HepG2 (cell line): ENCODE measurements around the gene PIKFYVE. TPM values are rescaled to one million over a fixed set of nuclear protein-coding genes. Genes with fewer than 3 reads are reported as not detected.

Experiments
- ATAC-seq: fragments of 200-7000 bp; cut with Tn5 transposase; 3 replicates; pipeline ENCODE4 v1.9.1; 2020; ENCODE audit warnings: mild to moderate bottlenecking, moderate library complexity
- BruUV-seq: library from RNA; stranded (reverse); fragments of 400-500 nt; replicated peaks from 2 replicates; lab custom pipeline; 2021; lab: Mats Ljungman, UMichigan
- CTCF ChIA-PET: fragments of 300-600 bp; formaldehyde crosslinking; extraction: SDS; loops from one replicate; lab custom pipeline; 2021; ENCODE audit warnings: low total read pairs, inconsistent platforms, low intra/inter-chr PET ratio; lab: Yijun Ruan, JAX
- POLR2A ChIA-PET: fragments of 350-600 bp; sonication (Branson Sonifier 250); formaldehyde crosslinking; loops from one replicate; lab custom pipeline; 2020; ENCODE audit warnings: antibody characterized with exemption, inconsistent platforms; lab: Yijun Ruan, JAX
- DNase-seq: peaks from one replicate; pipeline ENCODE4 v3.0.0-alpha.2; 2015; ENCODE audit warnings: low spot score
- FAIRE-seq: peaks from 3 replicates; lab custom pipeline; 2011; peaks lifted over from hg19 to GRCh38; lab: Jason Lieb, UNC
- H2AFZ ChIP-seq: one replicate; pipeline ENCODE4 v1.6.1; 2011; ENCODE audit warnings: low read length, inconsistent platforms
- H3K27ac ChIP-seq: fragments of 300-600 bp; 3 replicates; pipeline ENCODE4 v1.8.0; 2011; ENCODE audit warnings: mixed run types, mild to moderate bottlenecking, mixed read lengths, low read length, inconsistent platforms; ENCODE audit not compliant: insufficient read depth; ENCODE audit errors: extremely low read length
- H3K27me3 ChIP-seq, 2 experiments: fragments of 200-600 bp in 1 of 2; 2 replicates in 1 of 2; 3 replicates in 1 of 2; pipeline versions ENCODE4 v1.6.0 to v1.8.0; 2011; ENCODE audit warnings: low read length in 2 of 2, mild to moderate bottlenecking in 2 of 2, moderate library complexity in 2 of 2, inconsistent platforms in 1 of 2; ENCODE audit not compliant: insufficient read depth in 2 of 2, control insufficient read depth in 1 of 2
- H3K36me3 ChIP-seq, 2 experiments: fragments of 200-600 bp in 1 of 2; replicated peaks in 1 of 2; 2 replicates in 1 of 2; 3 replicates in 1 of 2; pipeline versions ENCODE4 v1.5.1 to v1.8.0; 2011; ENCODE audit warnings: low read length in 2 of 2, inconsistent platforms in 1 of 2; ENCODE audit not compliant: insufficient read depth in 2 of 2, control insufficient read depth in 1 of 2
- H3K4me1 ChIP-seq: 2 replicates; pipeline ENCODE4 v1.5.1; 2012; ENCODE audit warnings: low read length, inconsistent platforms; ENCODE audit not compliant: insufficient read depth
- H3K4me2 ChIP-seq: 2 replicates; pipeline ENCODE4 v1.6.0; 2011; ENCODE audit warnings: low read depth, low read length, inconsistent platforms
- H3K4me3 ChIP-seq, 3 experiments: fragments of 200-600 bp in 1 of 3; sonication (generic), shearing (Covaris generic) in 1 of 3; replicated peaks in 1 of 3; 2 replicates each; pipeline ENCODE4 v1.5.1; 2011 to 2016; ENCODE audit warnings: low read length in 3 of 3, inconsistent platforms in 2 of 3, low read depth in 2 of 3, mild to moderate bottlenecking in 2 of 3, control low read depth in 1 of 3, mixed read lengths in 1 of 3; ENCODE audit not compliant: insufficient read depth in 1 of 3
- H3K79me2 ChIP-seq: one replicate; pipeline ENCODE4 v1.6.1; 2011; ENCODE audit warnings: low read length, inconsistent platforms; ENCODE audit not compliant: insufficient read depth
- H3K9ac ChIP-seq: 2 replicates; pipeline ENCODE4 v1.6.0; 2011; ENCODE audit warnings: mild to moderate bottlenecking, low read depth, low read length, inconsistent platforms; ENCODE audit not compliant: insufficient read depth
- H3K9me3 ChIP-seq: 2 replicates; pipeline ENCODE4 v1.5.1; 2012; ENCODE audit warnings: mild to moderate bottlenecking, low read length
- H4K20me1 ChIP-seq: 2 replicates; pipeline ENCODE4 v1.6.0; 2011; ENCODE audit warnings: inconsistent platforms, mild to moderate bottlenecking, low read length, moderate library complexity; ENCODE audit not compliant: insufficient read depth
- ATRX ChIP-seq: sonication (generic); formaldehyde crosslinking; IDR thresholded peaks from 2 replicates; pipeline ENCODE4 v1.4.0; 2020; ENCODE audit warnings: missing genetic modification reagents, borderline replicate concordance
- BRD4 ChIP-seq: sonication (generic); formaldehyde crosslinking; IDR thresholded peaks from 2 replicates; pipeline ENCODE4 v1.4.0; 2020; ENCODE audit warnings: missing genetic modification reagents
- FOXA3 ChIP-seq: IDR thresholded peaks from 2 replicates; pipeline ENCODE4 v1.6.1; 2016; ENCODE audit warnings: missing genetic modification reagents, missing compliant biosample characterization
- FOXP1 ChIP-seq, 2 experiments: fragments of 450-650 bp in 1 of 2; IDR thresholded peaks; 2 replicates each; pipeline ENCODE4 v1.6.1; 2017 to 2018; ENCODE audit warnings: antibody characterized with exemption in 1 of 2
- GATAD2A ChIP-seq: IDR thresholded peaks from 2 replicates; pipeline ENCODE4 v1.6.1; 2016
- KLF16 ChIP-seq, 2 experiments: sonication (generic) in 1 of 2; formaldehyde crosslinking in 1 of 2; IDR thresholded peaks; 2 replicates each; pipeline versions ENCODE4 v1.6.1 to v1.8.0; 2016 to 2023; ENCODE audit warnings: missing genetic modification reagents in 2 of 2, missing compliant biosample characterization in 1 of 2
- MYC ChIP-seq: sonication (generic); formaldehyde crosslinking; IDR thresholded peaks from 2 replicates; pipeline ENCODE4 v1.9.0; 2021; ENCODE audit warnings: missing genetic modification reagents, borderline replicate concordance
- NRL ChIP-seq: sonication (generic); formaldehyde crosslinking; IDR thresholded peaks from 2 replicates; pipeline ENCODE4 v1.5.0; 2020; ENCODE audit warnings: missing genetic modification reagents, mild to moderate bottlenecking, moderate library complexity, borderline replicate concordance
- RBFOX2 ChIP-seq: fragments of 200-400 bp; formaldehyde crosslinking; IDR thresholded peaks from 2 replicates; pipeline ENCODE4 v1.6.1; 2017; ENCODE audit warnings: low read depth, mild to moderate bottlenecking, low read length
- SP1 ChIP-seq, 2 experiments: fragments of 450-650 bp in 1 of 2; sonication (generic) in 1 of 2; formaldehyde crosslinking in 1 of 2; IDR thresholded peaks; 2 replicates each; pipeline versions ENCODE4 v1.4.0 to v1.6.1; 2016 to 2020; ENCODE audit warnings: missing genetic modification reagents in 1 of 2
- TFE3 ChIP-seq: IDR thresholded peaks from 2 replicates; pipeline ENCODE4 v1.6.1; 2016
- YEATS2 ChIP-seq: sonication (generic); formaldehyde crosslinking; IDR thresholded peaks from 2 replicates; pipeline ENCODE4 v1.4.0; 2020; ENCODE audit warnings: missing genetic modification reagents, borderline replicate concordance
- ZBTB21 ChIP-seq: sonication (generic); formaldehyde crosslinking; IDR thresholded peaks from 2 replicates; pipeline ENCODE4 v1.4.0; 2020; ENCODE audit warnings: missing genetic modification reagents
- ZBTB38 ChIP-seq: sonication (generic); formaldehyde crosslinking; IDR thresholded peaks from 2 replicates; pipeline ENCODE4 v1.5.1; 2020; ENCODE audit warnings: mild to moderate bottlenecking, missing genetic modification reagents
- ZBTB44 ChIP-seq: sonication (generic); formaldehyde crosslinking; IDR thresholded peaks from 2 replicates; pipeline ENCODE4 v1.4.0; 2020; ENCODE audit warnings: missing genetic modification reagents
- ZNF335 ChIP-seq: sonication (generic); formaldehyde crosslinking; IDR thresholded peaks from 2 replicates; pipeline ENCODE4 v1.4.0; 2020; ENCODE audit warnings: missing genetic modification reagents
- ZNF350 ChIP-seq: sonication (generic); formaldehyde crosslinking; IDR thresholded peaks from 2 replicates; pipeline ENCODE4 v1.4.0; 2020; ENCODE audit warnings: mild to moderate bottlenecking, low read depth, missing genetic modification reagents, borderline replicate concordance
- ZNF841 ChIP-seq: sonication (generic); formaldehyde crosslinking; IDR thresholded peaks from 2 replicates; pipeline ENCODE4 v1.8.1; 2023; ENCODE audit warnings: missing genetic modification reagents, borderline replicate concordance
- WGBS: methylation state at CpG from one replicate; pipeline ENCODE4 v1.1.6; 2017; ENCODE audit warnings: low lambda C conversion rate; 5-methylcytosine and 5-hydroxymethylcytosine counted together
- in situ Hi-C: cut with HindIII; loops from 2 replicates; pipeline ENCODE4 v1.10.0; 2017; ENCODE audit warnings: low pct_unique_long_range_greater_than_20kb; ENCODE audit not compliant: extremely low pct_ligation_motif_present
- intact Hi-C: fragments of 100-400 bp; cut with micrococcal nuclease; formaldehyde crosslinking; loops from one replicate; pipeline ENCODE4 v1.10.0; 2022; ENCODE audit not compliant: unreplicated experiment
- polyA plus RNA-seq, 8 experiments: library from polyadenylated mRNA; depleted of rRNA in 3 of 8; stranded (reverse) in 7 of 8; unstranded in 1 of 8; fragments of >200 nt; fragmentation: Illumina TruSeq in 4 of 8; extraction: Trizol in 4 of 8; gene quantifications; 2 replicates each; pipeline versions ENCODE4 v1.2.1 to v1.2.3, GENCODE V29; 2011 to 2016; ENCODE audit warnings: low read depth in 4 of 8, missing spikeins in 1 of 8, mixed read lengths in 1 of 8; ENCODE audit not compliant: insufficient read depth in 1 of 8
- total RNA-seq, 5 experiments: library from RNA; depleted of rRNA; stranded (reverse); fragments of >200 nt; fragmentation: Illumina TruSeq; extraction: Trizol; gene quantifications; 2 replicates each; pipeline ENCODE4 v1.2.3, GENCODE V29; 2016; ENCODE audit warnings: low read depth in 1 of 5
- TF ChIP-seq, protein P1 (sequence below): sonication (generic); formaldehyde crosslinking; conservative IDR thresholded peaks from 2 replicates; pipeline ENCODE4 v1.8.1; 2023; ENCODE audit warnings: missing genetic modification reagents
- TF ChIP-seq, protein P2 (sequence below): sonication (generic); formaldehyde crosslinking; IDR thresholded peaks from 2 replicates; pipeline ENCODE4 v1.5.1; 2020; ENCODE audit warnings: mild to moderate bottlenecking, missing genetic modification reagents, moderate library complexity

PIKFYVE gene
- total and polyA plus RNA-seq, 2 of the 13 experiments (the other 11 are each of a cell fraction or from before 2014, with no cell fraction given) = 20.2 to 21.7 TPM

DNA sequence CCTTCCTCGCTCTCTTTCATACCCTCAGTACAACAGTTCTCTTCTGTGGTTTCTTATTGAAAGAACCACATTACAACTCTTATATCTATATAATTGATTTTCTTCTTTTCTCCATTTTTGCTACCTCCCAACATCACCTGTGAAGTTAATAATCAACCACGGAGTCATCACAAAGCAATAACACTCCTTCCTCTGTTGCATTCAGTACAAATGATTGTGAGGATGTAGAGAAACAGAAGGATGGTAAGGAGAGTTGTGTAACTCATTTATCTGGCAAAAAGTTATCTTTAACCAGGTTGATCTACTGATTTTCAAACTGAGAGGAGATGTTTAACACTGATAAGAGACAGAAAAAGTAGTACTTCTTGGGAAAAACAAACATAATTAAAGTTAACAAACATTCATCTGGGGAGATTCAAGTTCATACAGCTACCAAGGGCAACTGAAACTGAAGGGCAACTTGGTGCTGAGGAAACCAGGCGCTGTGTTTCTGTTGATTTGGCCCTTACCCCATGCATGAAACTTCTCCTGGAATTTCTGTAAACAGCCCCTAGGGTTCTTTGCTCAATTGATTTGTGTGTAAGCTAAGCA lies 25.3 kb upstream of the PIKFYVE start:
- H3K36me3 ChIP-seq = peaks cover 27 to 75% of the 10 kb centered on the region in 2 experiments
- intact Hi-C loops (no loop called here), in situ Hi-C loops (no loop called here)
- H3K9me3 ChIP-seq = no peaks in the 10 kb centered on the region
- no peak overlapping the region for H3K4me2 ChIP-seq
- H3K79me2 ChIP-seq = no peaks in the 10 kb centered on the region
- DNase-seq (no peak), FAIRE-seq (no peak), ATAC-seq (peak; percentile 6; the same call in 1 of the 3 replicates)
- BruUV-seq = no TSS peak
- no peak overlapping the region for H3K4me3 ChIP-seq
- H3K9ac ChIP-seq = no peak overlapping the region
- CTCF ChIA-PET = no interaction called here
- no peaks in the 10 kb centered on the region for H4K20me1 ChIP-seq
- 76% methylated on average over 3 of the region's 3 CpGs for WGBS
- H3K4me1 ChIP-seq = peaks cover 20% of the 10 kb centered on the region
- H3K27ac ChIP-seq = no peak overlapping the region
- POLR2A ChIA-PET = interaction anchor here (3.0 kb wide), 1 partner anchor 14 kb away, joined by 20 read pairs; the partner anchor contains the start of gene IDH1
- no peak overlapping the region for H2AFZ ChIP-seq
- H3K27me3 ChIP-seq = no peaks in the 10 kb centered on the region
- TF ChIP-seq ZBTB38 = no peak
- TF ChIP-seq BRD4 = no peak
- no peak for TF ChIP-seq TFE3 (CRISPR knock-in tag)
- no peak for TF ChIP-seq FOXP1 (IDR thresholded peaks at IDR 0.05)
- peak; percentile 38; the same call in 1 of the 2 replicates for TF ChIP-seq FOXP1 (CRISPR knock-in tag; IDR thresholded peaks at IDR 0.05)
- TF ChIP-seq SP1 (IDR thresholded peaks at IDR 0.05) = no peak
- no peak for TF ChIP-seq SP1 (CRISPR knock-in tag; IDR thresholded peaks at IDR 0.05)
- no peak for TF ChIP-seq KLF16 (CRISPR knock-in tag; IDR thresholded peaks at IDR 0.05)
- no peak for TF ChIP-seq ZBTB21 (CRISPR knock-in tag)
- TF ChIP-seq, protein P1, sequence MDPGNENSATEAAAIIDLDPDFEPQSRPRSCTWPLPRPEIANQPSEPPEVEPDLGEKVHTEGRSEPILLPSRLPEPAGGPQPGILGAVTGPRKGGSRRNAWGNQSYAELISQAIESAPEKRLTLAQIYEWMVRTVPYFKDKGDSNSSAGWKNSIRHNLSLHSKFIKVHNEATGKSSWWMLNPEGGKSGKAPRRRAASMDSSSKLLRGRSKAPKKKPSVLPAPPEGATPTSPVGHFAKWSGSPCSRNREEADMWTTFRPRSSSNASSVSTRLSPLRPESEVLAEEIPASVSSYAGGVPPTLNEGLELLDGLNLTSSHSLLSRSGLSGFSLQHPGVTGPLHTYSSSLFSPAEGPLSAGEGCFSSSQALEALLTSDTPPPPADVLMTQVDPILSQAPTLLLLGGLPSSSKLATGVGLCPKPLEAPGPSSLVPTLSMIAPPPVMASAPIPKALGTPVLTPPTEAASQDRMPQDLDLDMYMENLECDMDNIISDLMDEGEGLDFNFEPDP = no peak
- no peak for TF ChIP-seq ZNF350
- no peak for TF ChIP-seq ZNF841 (CRISPR knock-in tag)
- TF ChIP-seq ATRX = no peak
- no peak for TF ChIP-seq ZNF335 (CRISPR knock-in tag)
- TF ChIP-seq ZBTB44 (CRISPR knock-in tag) = no peak
- TF ChIP-seq MYC (CRISPR knock-in tag) = no peak
- peak; percentile 40; the same call in 1 of the 2 replicates for TF ChIP-seq RBFOX2
- no peak for TF ChIP-seq YEATS2 (CRISPR knock-in tag)
- peak; percentile 60; the same call in 1 of the 2 replicates for TF ChIP-seq GATAD2A (CRISPR knock-in tag)
- no peak for TF ChIP-seq FOXA3
- no peak for TF ChIP-seq NRL
- TF ChIP-seq, protein P2, sequence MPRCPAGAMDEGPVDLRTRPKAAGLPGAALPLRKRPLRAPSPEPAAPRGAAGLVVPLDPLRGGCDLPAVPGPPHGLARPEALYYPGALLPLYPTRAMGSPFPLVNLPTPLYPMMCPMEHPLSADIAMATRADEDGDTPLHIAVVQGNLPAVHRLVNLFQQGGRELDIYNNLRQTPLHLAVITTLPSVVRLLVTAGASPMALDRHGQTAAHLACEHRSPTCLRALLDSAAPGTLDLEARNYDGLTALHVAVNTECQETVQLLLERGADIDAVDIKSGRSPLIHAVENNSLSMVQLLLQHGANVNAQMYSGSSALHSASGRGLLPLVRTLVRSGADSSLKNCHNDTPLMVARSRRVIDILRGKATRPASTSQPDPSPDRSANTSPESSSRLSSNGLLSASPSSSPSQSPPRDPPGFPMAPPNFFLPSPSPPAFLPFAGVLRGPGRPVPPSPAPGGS (CRISPR knock-in tag) = no peak
